ENCODE measurements around the gene PPIP5K2.

Gene PPIP5K2

DNA sequence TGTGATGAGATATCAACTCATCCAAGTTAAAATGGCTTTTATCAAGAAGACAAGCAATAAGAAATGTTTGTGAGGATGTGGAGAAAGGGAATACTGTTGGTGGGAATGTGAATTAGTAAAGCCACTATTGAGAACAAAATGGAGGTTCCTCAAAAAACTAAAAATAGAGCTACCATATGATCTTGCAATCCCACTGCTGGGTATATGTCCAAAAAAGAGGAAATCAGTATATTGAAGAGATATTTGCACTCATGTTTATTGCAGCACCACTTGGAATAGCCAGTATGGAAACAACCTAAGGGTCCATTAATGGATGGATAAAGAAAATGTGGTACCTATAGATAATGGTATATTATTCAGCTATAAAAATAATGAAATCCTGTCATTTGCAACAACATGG is 25.1 kb downstream of the PPIP5K2 start:
- TF ChIP-seq, protein P1, sequence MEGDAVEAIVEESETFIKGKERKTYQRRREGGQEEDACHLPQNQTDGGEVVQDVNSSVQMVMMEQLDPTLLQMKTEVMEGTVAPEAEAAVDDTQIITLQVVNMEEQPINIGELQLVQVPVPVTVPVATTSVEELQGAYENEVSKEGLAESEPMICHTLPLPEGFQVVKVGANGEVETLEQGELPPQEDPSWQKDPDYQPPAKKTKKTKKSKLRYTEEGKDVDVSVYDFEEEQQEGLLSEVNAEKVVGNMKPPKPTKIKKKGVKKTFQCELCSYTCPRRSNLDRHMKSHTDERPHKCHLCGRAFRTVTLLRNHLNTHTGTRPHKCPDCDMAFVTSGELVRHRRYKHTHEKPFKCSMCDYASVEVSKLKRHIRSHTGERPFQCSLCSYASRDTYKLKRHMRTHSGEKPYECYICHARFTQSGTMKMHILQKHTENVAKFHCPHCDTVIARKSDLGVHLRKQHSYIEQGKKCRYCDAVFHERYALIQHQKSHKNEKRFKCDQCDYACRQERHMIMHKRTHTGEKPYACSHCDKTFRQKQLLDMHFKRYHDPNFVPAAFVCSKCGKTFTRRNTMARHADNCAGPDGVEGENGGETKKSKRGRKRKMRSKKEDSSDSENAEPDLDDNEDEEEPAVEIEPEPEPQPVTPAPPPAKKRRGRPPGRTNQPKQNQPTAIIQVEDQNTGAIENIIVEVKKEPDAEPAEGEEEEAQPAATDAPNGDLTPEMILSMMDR (IDR thresholded peaks at IDR 0.05; ENCODE audit: extremely low read depth, insufficient read depth, missing control alignments) = no peak
- no peak for DNase-seq (ENCODE audit: low spot score)
- in situ Hi-C loops (cut with MboI; ENCODE audit: low pct_unique_long_range_greater_than_20kb, low sequenced_read_pairs, unreplicated experiment) = loop anchor here (25.0 kb wide), 1 partner anchor 558 kb away; no protein-coding TSS in a partner anchor

DNA sequence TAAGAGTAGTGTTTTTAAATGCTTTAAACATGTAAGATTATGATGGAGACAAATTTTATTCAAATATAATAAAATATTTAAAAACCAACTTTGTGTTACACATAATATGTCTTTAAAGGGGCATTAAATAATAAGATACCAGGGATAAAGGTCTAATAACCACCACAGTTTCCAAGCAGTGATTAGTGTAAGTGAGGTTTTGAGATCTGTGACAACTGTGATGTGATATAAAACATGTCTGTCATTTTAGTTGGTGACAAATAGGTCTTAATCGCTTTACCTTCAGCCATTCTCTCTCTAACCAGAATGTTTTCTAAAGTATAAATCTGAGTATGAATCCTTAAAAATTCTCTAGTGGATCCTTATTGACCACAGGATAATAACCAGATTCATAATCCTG is 28.1 kb downstream of the PPIP5K2 start:
- TF ChIP-seq, protein P1 (IDR thresholded peaks at IDR 0.05; ENCODE audit: extremely low read depth, insufficient read depth, missing control alignments) = no peak
- in situ Hi-C loops (cut with MboI; ENCODE audit: low pct_unique_long_range_greater_than_20kb, low sequenced_read_pairs, unreplicated experiment) = loop anchor here (25.0 kb wide), 1 partner anchor 561 kb away; no protein-coding TSS in a partner anchor
- DNase-seq (ENCODE audit: low spot score) = no peak

DNA sequence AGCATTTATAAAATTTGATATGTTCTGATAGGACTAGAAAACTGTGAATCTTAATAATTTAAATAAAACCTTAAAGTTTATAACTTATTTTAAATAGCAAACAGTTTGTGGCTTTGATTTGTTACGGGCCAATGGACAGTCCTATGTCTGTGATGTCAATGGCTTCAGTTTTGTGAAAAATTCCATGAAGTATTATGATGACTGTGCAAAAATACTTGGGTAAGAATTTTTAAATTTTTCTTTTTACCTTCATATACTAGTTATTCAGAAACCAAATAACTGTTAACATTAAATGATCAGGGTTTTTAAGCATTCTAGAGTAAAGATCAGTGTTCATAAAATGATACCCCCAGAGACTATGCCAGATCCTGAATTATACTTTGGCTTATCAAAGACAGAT is 31.1 kb downstream of the PPIP5K2 start:
- in situ Hi-C loops (cut with MboI; ENCODE audit: low pct_unique_long_range_greater_than_20kb, low sequenced_read_pairs, unreplicated experiment) = no loop called here
- no peak for DNase-seq (ENCODE audit: low spot score)
- TF ChIP-seq, protein P1 (IDR thresholded peaks at IDR 0.05; ENCODE audit: extremely low read depth, insufficient read depth, missing control alignments) = no peak

DNA sequence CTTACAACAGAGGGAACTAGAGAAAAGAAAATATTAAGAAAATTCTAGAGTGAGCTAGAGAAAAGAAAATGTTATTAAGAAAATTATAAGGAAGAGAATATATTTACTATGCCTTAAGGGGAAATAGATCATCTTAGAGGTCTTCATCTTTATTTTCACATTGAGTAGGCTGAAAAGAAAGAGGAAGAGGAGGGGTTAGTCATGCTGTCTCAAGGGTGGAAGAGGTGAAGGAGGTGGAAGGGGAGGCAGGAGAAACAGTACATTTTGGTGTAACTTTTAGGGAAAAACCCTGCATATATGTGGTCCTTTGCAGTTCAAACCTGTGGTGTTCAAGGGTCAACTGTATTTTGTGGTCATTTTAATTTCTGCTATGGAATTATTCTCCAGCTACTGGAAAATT is 46.6 kb downstream of the PPIP5K2 start:
- TF ChIP-seq, protein P1 (IDR thresholded peaks at IDR 0.05; ENCODE audit: extremely low read depth, insufficient read depth, missing control alignments) = no peak
- in situ Hi-C loops (cut with MboI; ENCODE audit: low pct_unique_long_range_greater_than_20kb, low sequenced_read_pairs, unreplicated experiment) = no loop called here
- no peak for DNase-seq (ENCODE audit: low spot score)

DNA sequence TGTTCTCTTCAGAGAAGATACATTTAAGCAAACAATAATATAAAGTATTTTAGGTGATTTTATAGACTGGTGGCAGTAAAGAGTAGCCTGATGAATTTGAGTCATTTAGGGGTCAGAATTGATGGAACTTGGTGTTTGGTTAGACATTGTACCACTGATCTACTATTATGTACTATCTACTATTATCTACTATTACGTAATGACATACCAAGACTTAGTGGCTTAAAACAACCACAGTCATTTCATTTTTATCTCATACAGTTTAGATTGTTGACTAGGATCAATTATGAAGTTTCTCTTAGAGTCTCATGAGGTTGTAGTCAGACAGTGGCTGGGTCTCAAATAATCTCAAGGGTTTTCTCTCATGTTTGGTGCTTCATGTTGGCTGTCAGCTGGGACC is 54.0 kb downstream of the PPIP5K2 start:
- TF ChIP-seq, protein P1 (IDR thresholded peaks at IDR 0.05; ENCODE audit: extremely low read depth, insufficient read depth, missing control alignments) = no peak
- in situ Hi-C loops (cut with MboI; ENCODE audit: low pct_unique_long_range_greater_than_20kb, low sequenced_read_pairs, unreplicated experiment) = no loop called here
- DNase-seq (ENCODE audit: low spot score) = no peak

DNA sequence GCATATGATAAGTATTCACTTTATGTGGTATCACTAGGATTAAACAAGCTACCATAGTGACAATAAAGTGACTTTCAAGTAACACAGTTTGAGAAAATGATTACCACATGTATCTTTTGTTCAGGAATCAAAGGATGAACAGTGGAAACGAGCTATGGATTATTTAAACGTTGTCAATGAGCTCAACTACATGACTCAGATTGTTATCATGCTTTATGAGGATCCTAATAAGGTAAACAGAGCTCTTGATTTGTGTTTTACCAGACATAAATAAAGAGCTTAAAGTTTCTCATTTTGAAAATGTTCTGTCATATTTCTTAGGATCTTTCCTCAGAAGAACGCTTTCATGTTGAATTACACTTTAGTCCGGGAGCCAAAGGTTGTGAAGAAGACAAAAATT is 57.4 kb downstream of the PPIP5K2 start:
- TF ChIP-seq, protein P1 (IDR thresholded peaks at IDR 0.05; ENCODE audit: extremely low read depth, insufficient read depth, missing control alignments) = no peak
- DNase-seq (ENCODE audit: low spot score) = no peak
- in situ Hi-C loops (cut with MboI; ENCODE audit: low pct_unique_long_range_greater_than_20kb, low sequenced_read_pairs, unreplicated experiment) = no loop called here

DNA sequence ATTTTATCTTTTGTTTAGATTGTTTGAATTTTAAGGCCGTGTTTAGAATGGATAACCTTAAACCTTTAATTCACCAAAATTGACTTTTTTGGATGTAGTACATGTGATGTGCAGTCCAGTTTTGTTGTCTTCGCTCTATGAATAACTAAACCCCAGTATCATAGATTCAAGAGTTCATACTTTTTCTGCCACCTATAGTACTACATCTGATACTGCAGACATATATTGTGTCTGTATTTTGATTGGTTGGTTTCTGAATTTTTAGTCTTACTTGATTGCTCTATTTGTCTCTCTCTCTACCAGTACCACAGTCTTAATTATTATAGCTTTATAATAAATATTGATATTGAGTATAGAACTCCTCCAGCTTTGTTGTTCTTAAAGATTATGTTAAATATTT is 58.1 kb downstream of the PPIP5K2 start:
- no peak for DNase-seq (ENCODE audit: low spot score)
- TF ChIP-seq, protein P1 (IDR thresholded peaks at IDR 0.05; ENCODE audit: extremely low read depth, insufficient read depth, missing control alignments) = no peak
- in situ Hi-C loops (cut with MboI; ENCODE audit: low pct_unique_long_range_greater_than_20kb, low sequenced_read_pairs, unreplicated experiment) = no loop called here
